ENCODE measurements around the gene COL5A1.

DNA sequence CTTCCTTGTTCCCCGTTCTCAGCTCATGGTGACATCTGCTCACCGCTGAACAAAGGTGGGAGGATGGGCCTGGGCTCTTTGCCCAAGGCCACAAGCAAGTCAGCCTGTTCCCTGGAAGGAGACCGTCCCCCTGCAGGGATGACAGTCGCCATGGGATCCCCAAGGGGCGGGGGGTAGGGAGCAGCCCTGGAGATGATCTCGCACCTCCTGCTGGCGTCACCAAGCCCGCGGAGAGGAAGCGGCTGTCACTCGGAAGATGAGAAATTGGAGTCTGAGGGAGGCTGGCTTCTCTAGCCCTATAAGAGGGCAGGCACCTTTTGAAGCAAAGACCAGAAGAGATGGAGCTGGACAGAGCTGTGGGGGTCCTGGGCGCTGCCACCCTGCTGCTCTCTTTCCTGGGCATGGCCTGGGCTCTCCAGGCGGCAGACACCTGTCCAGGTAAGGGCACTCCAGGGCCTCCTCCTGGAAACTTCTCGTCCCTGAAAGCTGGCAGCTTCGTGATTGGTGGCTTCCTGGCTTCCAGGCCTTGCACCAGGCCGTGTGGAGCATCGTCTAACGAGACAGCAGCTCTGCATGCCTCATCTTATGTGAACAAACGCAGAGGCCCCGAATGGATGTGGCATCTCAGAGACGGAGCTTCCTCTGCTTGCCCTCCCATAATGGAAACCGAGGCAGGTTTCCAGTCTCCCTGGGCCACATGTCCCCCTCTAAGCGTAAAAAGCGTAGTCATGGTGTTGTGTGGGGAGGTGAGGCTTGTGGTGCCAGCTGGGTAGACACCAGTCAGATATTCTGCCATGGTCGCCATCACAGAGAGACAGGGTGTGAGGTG lies 239.1 kb downstream of the COL5A1 start, which contains the start of gene FCN2:
- TF ChIP-seq, protein P1, sequence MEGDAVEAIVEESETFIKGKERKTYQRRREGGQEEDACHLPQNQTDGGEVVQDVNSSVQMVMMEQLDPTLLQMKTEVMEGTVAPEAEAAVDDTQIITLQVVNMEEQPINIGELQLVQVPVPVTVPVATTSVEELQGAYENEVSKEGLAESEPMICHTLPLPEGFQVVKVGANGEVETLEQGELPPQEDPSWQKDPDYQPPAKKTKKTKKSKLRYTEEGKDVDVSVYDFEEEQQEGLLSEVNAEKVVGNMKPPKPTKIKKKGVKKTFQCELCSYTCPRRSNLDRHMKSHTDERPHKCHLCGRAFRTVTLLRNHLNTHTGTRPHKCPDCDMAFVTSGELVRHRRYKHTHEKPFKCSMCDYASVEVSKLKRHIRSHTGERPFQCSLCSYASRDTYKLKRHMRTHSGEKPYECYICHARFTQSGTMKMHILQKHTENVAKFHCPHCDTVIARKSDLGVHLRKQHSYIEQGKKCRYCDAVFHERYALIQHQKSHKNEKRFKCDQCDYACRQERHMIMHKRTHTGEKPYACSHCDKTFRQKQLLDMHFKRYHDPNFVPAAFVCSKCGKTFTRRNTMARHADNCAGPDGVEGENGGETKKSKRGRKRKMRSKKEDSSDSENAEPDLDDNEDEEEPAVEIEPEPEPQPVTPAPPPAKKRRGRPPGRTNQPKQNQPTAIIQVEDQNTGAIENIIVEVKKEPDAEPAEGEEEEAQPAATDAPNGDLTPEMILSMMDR (conservative IDR thresholded peaks at IDR 0.05; ENCODE audit: low read depth in 2 of 2): no peak
- TF ChIP-seq, protein P2, sequence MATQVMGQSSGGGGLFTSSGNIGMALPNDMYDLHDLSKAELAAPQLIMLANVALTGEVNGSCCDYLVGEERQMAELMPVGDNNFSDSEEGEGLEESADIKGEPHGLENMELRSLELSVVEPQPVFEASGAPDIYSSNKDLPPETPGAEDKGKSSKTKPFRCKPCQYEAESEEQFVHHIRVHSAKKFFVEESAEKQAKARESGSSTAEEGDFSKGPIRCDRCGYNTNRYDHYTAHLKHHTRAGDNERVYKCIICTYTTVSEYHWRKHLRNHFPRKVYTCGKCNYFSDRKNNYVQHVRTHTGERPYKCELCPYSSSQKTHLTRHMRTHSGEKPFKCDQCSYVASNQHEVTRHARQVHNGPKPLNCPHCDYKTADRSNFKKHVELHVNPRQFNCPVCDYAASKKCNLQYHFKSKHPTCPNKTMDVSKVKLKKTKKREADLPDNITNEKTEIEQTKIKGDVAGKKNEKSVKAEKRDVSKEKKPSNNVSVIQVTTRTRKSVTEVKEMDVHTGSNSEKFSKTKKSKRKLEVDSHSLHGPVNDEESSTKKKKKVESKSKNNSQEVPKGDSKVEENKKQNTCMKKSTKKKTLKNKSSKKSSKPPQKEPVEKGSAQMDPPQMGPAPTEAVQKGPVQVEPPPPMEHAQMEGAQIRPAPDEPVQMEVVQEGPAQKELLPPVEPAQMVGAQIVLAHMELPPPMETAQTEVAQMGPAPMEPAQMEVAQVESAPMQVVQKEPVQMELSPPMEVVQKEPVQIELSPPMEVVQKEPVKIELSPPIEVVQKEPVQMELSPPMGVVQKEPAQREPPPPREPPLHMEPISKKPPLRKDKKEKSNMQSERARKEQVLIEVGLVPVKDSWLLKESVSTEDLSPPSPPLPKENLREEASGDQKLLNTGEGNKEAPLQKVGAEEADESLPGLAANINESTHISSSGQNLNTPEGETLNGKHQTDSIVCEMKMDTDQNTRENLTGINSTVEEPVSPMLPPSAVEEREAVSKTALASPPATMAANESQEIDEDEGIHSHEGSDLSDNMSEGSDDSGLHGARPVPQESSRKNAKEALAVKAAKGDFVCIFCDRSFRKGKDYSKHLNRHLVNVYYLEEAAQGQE (IDR thresholded peaks at IDR 0.05; ENCODE audit: unreplicated experiment): no peak
- TF ChIP-seq ZNF331 (CRISPR knock-in tag; IDR thresholded peaks at IDR 0.05; ENCODE audit: low read depth) (no peak), JUNB (IDR thresholded peaks at IDR 0.05; ENCODE audit: unreplicated experiment) (no peak), POLR2AphosphoS5 (IDR thresholded peaks at IDR 0.05; ENCODE audit: low read depth) (no peak), EZH2phosphoT487 (IDR thresholded peaks at IDR 0.05; ENCODE audit: unreplicated experiment) (no peak)

Measured in GM23338 (cell line).